GM21786 (cell line): ENCODE data around the gene ZNF70.

ENCODE experiments used
- ATAC-seq: cut with Tn5 transposase; IDR thresholded peaks from one replicate; pipeline ENCODE4 v1.9.1; 2021; ENCODE audit not compliant: unreplicated experiment

The ZNF70 gene

DNA sequence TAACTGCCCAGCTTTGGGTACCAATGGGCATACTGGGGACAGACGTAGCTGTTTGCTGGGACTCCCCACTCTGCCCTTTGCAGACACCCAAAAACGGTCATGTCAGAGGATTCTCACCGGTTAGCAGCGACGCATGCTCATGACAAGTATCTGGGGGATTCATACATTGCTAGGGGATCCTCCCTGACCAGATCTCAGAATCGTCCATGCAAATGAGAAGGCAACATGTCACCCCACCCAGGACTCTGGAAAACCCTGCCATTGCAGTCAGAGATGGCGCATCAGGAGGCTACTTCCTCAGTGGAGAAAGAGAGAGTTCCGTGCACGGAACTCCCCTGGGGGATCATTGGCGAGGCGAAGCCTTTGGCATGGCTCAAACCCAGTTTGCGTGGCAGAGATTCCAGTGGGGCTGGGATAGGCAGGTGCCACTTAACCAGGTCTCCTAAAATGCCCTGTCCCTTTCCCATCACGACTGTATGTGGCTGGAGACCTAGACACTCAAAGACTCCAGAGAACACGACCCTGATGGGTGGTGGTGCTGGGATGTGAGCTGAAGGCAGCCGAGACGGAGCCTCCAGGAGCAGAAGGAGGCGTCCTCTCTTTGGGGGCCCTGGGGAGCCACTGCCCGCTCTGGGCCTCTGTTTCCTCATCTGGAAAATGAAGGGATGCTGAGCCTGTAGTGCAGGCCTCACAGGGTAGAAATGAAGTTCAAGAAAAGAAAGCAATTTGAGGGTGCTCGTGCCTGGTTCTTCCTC is 55.2 kb downstream of the ZNF70 start:
- ATAC-seq, result no peak

DNA sequence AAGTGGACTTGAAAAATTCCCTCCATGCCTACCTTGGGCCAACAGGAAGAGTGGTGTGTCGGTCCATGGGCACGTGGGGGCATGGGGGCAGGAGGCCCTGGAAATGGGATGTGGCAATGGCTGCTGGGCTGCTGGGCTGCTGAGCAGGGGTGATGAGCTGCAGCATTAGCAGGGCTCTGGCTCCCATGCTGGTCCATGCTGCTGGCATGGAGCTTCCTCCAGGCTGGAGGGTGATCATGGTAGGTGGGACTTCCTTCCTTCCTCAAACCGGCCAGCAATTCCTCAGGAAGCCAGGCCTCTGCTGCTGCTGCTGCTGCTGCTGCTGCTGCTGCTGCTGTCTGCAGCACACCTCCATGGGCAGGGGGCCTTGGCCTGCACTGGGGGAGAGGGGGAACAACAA is 55.8 kb downstream of the ZNF70 start:
- ATAC-seq, result no peak

DNA sequence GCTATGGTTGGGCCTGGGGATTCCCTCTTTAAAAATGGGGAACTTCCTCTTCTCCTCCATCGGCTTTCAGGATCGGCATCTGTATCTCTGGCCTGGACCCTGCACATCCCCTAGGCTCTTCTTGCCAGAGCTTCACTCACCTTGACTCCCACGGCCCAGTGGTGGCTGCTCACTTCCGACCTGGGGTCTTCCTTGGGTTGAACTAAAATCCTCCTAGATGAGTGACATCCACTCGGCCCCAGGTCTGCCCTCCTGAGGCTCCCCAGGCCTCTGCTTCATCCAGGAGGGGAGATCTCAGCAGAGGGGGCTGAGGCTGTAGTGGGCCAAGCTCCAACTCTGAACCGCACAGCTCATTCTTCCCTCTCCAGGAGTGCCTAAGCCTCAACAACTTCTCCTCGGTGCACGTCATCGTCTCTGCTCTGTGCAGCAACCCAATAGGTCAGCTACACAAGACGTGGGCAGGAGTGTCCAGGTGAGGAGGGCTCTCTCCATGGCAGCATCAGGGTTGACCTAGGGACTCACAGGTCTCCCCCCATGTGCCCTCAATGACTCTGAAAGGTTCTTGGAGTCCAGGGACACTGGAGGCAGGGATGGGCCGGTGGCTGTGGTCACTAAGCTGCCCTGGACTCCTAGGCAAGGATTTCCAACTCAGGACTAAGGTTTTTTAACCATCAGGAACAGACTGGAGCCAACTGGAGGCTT is 56.8 kb downstream of the ZNF70 start:
- ATAC-seq, result no peak

- ATAC-seq, result no peak
Observed at GRCh38 chr22:23692598-23693291, 58.2 kb downstream of the ZNF70 start.

- ATAC-seq, result no peak
Observed at GRCh38 chr22:23691748-23692423, 59.0 kb downstream of the ZNF70 start.

GRCh38 chr22:23690713-23691112 is 60.2 kb downstream of the ZNF70 start, which contains the start of gene RGL4:
RGL4 (plus strand) TSS chr22:23691013; CDS start chr22:23692031, 1,018 bp downstream.
- no peak for ATAC-seq

DNA sequence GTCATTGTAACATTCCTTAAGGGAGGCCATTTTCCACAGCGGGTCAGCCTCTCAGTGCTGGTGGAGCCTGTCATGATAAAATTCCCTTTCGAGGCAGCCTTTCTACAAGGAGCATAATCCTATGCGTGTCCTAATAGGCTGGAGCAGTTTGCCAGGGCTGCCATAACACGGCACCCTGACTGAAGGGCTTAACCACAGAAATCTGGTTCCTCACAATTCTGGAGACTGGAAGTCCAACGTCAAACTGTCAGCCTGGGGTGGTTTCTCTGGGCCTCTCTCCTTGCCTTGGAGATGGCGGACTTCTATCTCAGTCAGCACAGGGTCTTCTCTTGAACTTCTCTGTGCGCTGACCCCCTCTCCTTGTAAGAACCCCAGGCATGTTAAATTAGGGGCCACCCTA is 61.5 kb downstream of the ZNF70 start:
- no peak for ATAC-seq
